ENCODE measurements around the gene TAF1.
A peak's percentile ranks its signal among the peaks of the same experiment; 100 is the strongest.
"Not testable (repeated sequence)": the region's sequence is repeated elsewhere in the genome, so short reads cannot be mapped to it uniquely, and the experiment has no call there.

TAF1 gene, protein sequence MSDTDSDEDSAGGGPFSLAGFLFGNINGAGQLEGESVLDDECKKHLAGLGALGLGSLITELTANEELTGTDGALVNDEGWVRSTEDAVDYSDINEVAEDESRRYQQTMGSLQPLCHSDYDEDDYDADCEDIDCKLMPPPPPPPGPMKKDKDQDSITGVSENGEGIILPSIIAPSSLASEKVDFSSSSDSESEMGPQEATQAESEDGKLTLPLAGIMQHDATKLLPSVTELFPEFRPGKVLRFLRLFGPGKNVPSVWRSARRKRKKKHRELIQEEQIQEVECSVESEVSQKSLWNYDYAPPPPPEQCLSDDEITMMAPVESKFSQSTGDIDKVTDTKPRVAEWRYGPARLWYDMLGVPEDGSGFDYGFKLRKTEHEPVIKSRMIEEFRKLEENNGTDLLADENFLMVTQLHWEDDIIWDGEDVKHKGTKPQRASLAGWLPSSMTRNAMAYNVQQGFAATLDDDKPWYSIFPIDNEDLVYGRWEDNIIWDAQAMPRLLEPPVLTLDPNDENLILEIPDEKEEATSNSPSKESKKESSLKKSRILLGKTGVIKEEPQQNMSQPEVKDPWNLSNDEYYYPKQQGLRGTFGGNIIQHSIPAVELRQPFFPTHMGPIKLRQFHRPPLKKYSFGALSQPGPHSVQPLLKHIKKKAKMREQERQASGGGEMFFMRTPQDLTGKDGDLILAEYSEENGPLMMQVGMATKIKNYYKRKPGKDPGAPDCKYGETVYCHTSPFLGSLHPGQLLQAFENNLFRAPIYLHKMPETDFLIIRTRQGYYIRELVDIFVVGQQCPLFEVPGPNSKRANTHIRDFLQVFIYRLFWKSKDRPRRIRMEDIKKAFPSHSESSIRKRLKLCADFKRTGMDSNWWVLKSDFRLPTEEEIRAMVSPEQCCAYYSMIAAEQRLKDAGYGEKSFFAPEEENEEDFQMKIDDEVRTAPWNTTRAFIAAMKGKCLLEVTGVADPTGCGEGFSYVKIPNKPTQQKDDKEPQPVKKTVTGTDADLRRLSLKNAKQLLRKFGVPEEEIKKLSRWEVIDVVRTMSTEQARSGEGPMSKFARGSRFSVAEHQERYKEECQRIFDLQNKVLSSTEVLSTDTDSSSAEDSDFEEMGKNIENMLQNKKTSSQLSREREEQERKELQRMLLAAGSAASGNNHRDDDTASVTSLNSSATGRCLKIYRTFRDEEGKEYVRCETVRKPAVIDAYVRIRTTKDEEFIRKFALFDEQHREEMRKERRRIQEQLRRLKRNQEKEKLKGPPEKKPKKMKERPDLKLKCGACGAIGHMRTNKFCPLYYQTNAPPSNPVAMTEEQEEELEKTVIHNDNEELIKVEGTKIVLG (N-terminal part only)

DNA sequence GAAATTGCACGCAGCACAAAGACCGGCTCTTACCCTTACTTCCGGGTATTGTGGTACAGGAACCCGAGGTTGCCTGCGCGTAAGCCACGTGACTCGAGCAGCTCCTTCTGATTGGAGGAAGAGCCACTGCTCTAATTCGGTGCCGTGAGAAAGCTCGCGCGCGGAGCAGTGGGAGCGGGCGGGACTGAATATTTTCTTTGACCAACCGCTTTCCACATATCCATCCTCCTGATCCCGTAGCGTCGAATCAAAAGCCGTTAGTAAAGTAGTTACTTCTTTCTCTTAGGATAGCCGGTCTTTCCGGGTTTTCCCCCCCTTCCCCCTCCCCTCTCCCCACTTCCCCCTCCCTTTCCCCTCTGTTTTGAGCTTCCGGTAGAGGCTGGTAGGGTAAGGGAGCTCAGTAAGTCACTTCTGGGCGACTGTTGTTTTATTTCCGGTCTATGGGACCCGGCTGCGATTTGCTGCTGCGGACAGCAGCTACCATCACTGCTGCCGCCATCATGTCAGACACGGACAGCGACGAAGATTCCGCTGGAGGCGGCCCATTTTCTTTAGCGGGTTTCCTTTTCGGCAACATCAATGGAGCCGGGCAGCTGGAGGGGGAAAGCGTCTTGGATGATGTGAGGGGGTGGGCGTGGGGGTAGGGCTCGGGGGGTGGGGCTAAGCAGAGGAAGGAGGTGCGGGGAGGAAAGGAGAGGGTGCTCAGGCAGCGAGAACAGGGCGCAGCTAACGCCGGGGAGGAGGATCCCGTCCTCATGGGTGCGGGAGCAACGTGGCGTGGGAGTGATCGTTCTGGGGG, at the start of gene TAF1:
Gene TAF1, plus strand, starts transcription at position 483 of the 799 bp plus-strand sequence. Its CDS starts 18 bp downstream, at position 501.
- DNase-seq (ENCODE audit: low read depth): peak; percentile 90

DNA sequence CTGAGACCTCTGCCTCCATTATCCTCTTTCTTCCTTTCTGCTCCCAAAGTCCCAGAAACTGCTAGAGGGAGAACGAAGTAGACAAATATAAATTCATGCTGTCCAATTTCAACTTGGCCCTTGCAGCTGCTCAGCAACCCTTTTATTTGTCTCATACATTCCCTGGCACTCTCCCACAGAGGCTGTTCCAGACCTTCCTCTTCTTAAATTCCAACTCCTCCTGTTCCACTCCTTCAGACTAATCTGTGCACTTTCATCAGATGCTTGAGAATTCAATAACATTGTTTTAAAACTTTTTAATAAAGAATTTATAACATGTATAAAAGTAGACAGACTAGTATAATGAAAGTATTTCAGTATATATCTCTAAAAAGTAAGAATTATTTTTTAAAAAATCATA, 49.2 kb upstream of the TAF1 start:
- DNase-seq (ENCODE audit: low read depth): not testable (repeated sequence)

DNA sequence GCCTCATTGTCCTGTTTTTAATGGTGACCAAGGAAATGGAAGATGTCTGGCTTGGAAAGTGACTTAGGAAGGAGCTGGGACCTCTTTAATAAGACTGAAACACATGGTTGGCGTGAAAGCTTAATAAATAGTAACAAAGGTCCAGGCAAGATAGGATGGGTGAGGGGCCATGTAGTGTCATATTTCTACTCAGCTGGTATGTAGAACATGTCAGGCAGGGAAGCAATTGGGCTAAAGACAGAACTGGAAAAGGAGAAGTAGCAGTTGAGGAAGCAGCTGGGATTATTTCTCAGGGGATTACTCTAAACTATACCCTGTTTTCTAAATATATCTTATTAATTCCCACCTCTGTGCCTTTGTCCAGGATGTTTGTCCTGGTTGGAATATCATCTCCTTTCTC, 46.0 kb upstream of the TAF1 start:
- DNase-seq (ENCODE audit: low read depth): no peak

DNA sequence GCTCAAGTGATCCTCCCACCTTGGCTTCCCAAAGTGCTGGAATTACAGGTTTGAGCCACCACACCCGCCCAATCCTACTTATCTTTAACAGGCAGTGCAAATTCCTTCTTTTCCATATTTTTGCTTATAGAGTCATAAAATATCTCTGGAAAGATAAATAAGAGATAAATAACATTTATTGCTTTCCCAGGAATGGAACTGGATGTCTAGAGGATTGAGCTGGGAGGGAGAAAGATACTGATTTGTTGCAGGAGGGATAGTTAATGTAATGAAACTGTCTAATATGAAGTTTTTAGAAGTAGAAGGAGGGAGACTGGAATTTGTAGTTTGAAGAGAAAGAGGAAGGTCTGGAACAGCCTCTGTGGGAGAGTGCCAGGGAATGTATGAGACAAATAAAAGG, 44.4 kb upstream of the TAF1 start:
- DNase-seq (ENCODE audit: low read depth): no peak

DNA sequence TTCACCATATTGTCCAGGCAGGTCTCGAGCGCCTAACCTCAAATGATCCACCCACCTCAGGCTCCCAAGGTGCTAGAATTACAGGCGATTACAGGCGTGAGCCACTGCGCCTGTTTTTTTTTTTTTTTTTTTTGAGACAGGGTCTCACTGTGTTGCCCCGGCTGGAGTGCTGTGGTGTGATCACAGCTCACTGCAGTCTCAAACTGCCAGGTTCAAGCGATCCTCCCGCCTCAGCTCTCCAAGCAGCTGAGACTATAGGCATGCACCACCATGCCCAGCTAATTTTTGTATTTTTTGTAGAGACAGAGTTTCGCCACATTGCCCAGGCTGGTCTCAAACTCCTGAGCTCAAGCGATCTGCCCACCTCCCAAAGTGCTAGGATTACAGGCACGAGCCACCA, 41.7 kb upstream of the TAF1 start:
- DNase-seq (ENCODE audit: low read depth): not testable (repeated sequence)

DNA sequence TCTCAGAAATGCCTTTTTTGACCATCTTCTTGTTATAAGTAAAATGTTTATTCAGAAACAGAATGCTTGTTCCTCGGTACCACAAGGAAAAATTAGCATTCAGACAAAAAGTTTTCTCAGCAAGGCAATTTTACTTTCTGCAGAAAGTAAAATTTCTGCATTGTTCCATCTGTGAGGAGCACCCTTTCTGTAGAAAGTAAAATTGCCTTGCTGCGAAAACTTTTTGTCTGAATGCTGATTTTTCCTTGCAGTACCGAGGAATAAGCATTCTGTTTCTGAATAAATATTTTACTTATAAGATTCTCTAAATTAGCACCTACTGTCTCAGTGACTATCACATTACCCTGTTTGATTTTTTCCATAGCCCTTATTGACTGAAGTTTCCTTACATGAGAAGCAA, 39.8 kb upstream of the TAF1 start:
- DNase-seq (ENCODE audit: low read depth): no peak

DNA sequence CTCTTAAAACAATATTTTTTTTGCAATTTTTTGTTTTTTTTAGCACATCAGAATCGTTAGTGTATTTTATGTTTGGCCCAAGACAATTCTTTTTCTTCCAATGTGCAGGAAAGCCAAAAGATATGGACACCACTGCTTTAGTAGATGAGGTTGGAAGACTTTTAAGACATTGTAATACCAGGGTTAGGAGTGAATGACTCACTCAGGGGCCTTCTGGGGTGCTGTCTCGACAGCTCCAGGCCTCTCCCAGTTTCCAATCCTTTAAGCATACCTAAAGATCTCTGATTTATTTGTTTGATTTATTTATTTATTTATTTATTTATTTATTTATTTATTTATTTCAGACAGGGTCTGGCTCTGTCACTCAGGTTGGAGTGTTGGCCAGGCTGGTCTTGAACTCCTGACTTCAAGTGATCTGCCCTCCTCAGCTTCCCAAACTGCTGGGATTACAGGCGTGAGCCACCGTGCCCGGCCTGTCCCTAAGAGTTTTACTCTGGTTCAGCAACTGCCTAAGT, 16.9 kb upstream of the TAF1 start:
- DNase-seq (ENCODE audit: low read depth): not testable (repeated sequence)

DNA sequence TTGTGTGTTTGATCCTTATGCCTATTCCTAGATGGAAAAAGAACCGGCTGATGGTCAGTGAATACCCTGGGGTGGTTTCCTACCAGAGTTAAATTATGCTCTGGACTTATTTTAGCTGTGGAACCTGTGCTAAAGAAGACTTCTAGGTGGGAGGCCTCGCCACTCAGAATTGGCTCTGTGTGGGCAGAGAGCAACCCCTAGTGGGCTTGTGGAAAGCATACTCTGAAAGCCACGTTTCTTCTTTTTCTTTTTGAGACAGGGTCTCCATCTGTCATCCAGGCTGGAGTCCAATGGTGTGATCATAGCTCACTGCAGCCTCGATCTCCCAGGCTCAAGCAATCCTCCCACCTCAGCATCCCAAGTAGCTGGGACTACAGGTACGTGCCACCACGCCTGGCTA, 16.3 kb upstream of the TAF1 start:
- not testable (repeated sequence) for DNase-seq (ENCODE audit: low read depth)

DNA sequence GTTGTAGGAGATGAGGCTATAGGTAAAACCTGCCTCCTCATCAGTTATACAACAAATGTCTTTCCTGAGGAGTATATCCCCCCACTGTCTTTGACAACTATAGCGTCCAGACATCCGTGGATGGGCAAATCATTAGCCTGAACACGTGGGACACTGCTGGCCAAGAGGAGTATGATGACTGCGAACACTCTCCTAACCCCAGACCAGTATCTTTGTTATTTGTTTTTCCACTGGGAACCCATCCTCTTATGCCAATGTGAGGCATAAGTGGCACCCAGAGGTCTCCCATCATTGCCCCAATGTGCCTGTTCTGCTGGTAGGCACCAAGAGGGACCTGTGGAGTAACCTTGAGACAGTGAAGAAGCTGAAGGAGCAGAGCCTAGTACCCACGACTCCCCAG, 13.7 kb upstream of the TAF1 start:
- not testable (repeated sequence) for DNase-seq (ENCODE audit: low read depth)

DNA sequence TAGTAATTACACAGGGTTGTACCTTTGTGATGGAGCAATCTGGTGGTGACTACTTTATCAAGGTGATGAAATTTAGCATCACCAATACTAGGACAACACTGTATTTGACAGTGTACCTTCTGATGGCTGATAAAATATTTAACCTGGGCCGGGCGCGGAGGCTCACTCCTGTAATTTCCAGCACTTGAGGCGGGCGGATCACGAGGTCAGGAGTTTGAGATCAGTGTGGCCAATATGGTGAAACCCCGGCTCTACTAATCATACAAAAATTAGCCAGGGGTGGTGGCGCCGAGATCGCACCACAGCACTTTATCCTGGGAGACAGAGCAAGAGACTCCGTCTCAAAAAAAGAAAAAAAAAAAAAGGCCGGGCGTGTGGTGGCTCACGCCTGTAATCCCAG, 1.9 kb upstream of the TAF1 start:
- no peak for DNase-seq (ENCODE audit: low read depth)

DNA sequence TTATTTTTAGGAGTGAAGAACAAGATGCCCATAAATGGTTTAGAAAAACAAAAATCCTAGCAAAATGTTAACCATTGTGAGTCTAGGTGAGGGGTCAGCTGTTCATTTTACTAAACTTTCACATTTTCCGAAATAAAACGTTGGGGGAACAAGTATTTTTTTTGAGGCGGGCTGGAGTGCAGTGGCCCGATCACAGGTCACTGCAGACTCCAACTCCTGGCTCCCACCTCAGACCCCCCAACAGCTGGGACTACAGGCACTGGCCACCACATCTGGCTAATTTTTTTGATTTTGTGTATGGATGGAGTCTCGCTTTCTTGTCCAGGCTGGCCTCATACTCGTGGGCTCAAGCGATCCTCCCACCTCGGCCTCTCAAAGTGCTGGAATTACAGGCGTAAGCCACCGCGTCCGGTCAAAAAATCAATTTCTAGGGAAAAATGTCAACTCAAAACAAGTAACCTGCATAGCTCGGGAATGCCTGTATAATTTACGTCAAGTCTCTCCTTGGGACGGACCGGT, 742 bp upstream of the TAF1 start:
- no peak for DNase-seq (ENCODE audit: low read depth)

DNA sequence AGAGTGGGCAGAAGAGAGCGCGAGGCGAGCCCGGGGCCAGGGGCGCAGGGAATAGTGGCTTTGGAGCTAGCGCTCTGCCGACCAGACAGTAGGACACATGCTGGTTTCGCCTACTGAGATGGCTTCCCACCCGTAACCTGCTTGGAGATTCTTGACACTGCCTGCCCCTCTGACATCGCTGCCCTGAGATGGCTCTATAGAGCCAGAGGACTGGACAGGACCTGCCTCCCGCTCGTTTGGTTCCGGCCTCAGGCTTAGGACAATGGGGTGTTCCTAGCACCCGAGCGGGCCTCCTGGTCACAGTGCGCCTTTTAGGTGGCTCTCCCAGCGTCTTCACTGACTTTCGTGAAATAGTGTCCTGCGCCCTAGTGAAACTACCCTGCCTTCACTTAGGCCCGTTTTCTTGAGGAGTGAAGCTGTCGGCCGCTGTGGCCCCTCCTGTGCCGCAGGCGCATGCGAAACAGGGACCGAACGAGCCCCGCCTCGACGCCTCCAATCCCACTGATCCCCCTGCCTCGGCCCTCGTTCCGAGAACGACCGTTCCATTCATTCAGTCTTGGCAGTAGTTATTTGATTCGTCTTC, 608 bp downstream of the TAF1 start:
- no peak for DNase-seq (ENCODE audit: low read depth)

DNA sequence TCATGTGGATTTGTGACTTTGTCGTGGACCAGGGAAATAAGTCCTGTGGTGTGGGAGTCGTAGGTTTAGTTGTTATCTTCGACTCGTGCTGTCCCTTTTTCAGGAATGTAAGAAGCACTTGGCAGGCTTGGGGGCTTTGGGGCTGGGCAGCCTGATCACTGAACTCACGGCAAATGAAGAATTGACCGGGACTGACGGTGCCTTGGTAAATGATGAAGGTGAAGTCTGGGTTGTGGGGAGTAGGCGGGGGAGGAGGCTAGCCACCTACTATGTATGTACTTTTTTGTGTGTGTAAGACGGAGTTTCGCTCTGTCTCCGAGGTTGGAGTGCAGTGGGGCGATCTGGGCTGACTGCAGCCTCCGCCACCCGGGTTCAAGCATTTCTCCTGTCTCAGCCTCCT, 1.2 kb downstream of the TAF1 start:
- DNase-seq (ENCODE audit: low read depth): no peak

DNA sequence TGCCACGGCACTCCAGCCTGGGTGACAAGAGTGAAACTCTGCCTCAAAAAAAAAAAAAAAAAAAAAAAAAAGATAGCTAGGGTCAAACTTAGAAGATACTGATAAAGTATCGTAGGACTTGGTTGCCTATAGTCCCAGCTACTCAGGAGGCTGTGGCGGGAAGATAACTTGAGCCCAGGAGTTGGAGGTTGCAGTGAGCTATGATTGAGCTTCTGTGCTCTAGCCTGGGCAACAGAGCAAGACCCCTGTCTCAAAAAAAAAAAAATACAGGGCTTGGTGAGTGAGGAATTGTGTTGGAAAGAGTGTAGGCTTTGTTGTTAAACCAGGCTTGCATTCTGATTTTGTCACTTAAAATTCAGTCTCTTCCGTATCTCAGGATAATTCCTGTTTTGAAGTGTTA, 6.2 kb downstream of the TAF1 start:
- DNase-seq (ENCODE audit: low read depth): no peak

DNA sequence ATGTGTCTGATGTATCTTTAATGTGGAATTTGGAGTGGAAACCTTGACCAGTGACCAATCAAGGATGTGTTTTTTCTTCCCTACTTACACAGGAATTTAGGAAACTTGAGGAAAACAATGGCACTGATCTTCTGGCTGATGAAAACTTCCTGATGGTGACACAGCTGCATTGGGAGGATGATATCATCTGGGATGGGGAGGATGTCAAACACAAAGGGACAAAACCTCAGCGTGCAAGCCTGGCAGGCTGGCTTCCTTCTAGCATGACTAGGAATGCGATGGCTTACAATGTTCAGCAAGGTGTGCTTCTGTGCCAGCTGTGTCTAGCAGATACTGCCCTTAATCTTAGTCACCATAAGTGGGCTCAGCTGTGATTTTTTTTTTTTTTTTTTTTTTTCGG, 12.6 kb downstream of the TAF1 start:
- DNase-seq (ENCODE audit: low read depth): no peak

DNA sequence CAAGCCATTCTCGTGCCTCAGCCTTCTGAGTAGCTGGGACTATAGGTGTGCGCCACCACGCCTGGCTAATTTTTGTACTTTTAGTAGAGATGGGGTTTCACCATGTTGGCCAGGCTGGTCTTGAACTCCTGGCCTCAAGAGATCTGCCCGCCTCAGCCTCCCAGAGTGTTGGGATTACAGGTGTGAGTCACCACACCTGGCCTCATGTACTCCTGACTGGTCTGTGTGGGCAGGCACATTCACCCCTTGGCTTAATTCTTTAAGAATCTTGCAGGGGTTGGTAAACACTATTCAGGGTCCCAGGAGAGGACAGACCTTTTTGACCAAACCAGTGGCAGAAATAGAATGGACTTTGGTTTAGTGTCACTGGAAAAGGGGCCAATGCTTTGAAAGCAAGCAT, 25.6 kb downstream of the TAF1 start:
- not testable (repeated sequence) for DNase-seq (ENCODE audit: low read depth)

DNA sequence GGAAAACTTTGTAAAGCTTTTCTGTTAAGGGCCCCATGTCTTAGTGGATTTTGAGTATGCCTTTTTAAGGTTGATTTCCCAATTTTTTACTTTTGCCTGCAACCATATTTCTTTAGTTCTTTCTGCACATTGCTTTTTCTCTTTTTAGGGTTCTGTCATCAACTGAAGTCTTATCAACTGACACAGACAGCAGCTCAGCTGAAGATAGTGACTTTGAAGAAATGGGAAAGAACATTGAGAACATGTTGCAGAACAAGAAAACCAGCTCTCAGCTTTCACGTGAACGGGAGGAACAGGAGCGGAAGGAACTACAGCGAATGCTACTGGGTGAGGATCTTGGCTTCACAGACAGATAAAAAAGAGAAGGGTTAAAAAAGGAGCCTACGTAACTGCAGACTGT, 27.8 kb downstream of the TAF1 start:
- DNase-seq (ENCODE audit: low read depth): no peak

DNA sequence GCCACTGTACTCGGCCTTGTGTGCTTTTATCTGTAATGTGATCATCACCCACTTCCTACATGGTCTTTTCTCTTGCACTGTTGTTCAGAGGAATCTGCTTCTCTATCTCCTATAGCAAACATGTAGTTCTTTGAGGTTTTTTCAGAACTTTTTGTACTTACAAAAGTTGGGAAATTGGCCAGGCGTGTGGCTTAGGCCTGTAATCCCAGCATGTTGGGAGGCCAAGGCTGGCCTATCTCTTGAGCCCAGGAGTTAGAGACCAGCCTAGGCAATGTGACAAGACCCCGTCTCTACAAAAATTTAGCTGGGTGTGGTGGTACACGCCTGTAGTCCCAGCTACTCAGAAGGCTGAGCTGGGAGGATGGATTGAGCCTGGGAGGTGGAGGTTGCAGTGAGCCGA, 30.4 kb downstream of the TAF1 start:
- DNase-seq (ENCODE audit: low read depth): no peak

DNA sequence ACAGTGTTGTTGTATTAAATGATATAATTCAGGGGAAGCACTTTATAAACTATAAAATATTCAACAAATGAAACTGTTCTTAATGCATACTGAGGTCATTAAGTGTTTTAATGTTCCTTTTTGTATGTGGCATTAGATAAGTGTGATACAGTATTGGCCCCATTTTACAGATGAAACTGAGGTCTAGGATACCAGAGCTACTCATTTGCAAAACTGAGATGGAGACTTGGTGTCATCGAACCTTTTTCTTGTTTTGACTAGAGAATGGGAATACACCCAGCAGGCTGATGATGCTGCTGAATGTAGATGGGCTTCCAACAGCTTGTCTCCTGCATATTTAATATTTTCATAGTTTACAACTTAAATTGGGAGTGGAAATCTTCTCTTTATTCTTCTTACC, 34.6 kb downstream of the TAF1 start:
- DNase-seq (ENCODE audit: low read depth): no peak

DNA sequence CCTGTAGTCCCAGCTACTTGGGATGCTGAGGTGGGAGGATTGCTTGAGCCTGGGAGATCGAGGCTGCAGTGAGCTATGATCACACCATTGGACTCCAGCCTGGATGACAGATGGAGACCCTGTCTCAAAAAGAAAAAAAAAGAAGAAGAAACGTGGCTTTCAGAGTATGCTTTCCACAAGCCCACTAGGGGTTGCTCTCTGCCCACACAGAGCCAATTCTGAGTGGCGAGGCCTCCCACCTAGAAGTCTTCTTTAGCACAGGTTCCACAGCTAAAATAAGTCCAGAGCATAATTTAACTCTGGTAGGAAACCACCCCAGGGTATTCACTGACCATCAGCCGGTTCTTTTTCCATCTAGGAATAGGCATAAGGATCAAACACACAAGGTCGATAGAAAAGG, 50.1 kb downstream of the TAF1 start:
- DNase-seq (ENCODE audit: low read depth): not testable (repeated sequence)

DNA sequence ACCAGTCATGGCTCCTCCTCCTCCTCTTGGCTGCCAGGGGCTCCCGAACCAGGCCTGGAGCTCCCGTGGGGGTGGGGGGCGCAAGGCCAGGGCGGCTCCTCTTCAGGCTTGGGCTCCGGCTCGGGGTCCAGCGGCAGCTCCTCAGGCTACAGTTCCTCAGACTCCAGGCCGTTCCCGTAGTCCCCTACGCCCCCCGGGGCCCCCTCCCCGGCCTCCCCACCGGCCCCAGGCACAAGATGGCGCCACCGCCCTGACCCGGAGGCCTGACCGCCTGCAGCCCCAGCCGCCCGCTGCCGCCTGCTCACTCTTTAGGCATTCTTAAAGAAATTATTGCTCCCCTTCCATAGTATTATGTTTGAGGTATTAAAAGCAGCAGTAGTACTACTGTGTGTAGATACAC, 54.5 kb downstream of the TAF1 start:
- no peak for DNase-seq (ENCODE audit: low read depth)

Measured in CMK (cell line).